ENCODE measurements around the gene TM4SF4. TPM values are rescaled to one million over a fixed set of nuclear protein-coding genes. Genes with fewer than 3 reads are reported as not detected.

TM4SF4 gene
- total RNA-seq, 1 donor from 2014 or later: not detected

DNA sequence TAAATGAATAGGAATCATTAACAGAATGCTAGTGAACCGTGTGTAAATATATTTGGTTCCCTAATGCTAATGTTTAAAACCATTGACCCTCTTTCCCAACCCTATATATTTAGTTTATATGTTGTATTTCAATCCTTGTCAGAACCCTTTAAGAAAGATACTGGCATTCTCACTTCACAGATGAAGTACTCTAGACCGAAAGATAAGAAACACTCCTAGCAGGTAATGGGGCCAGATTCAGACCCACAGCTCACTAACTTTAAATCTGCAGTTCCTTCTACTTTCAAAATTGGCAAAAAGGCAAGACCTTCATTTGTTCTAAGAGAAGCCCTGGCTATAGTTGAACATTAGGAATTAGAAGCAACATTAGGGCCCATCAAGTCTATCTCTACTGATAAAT, 42.3 kb upstream of the TM4SF4 start:
- H3K4me1 ChIP-seq: no peaks in the 10 kb centered on the region
- no peaks in the 10 kb centered on the region for H3K9me3 ChIP-seq
- intact Hi-C loops (cut with DNase I): no loop called here
- H3K27ac ChIP-seq: no peak overlapping the region
- H3K36me3 ChIP-seq: no peaks in the 10 kb centered on the region
- DNase-seq (ENCODE audit: extremely low spot score in 2 of 2): no peak
- no peak overlapping the region for H3K4me3 ChIP-seq
- H3K27me3 ChIP-seq: no peaks in the 10 kb centered on the region
- TF ChIP-seq, protein P1, sequence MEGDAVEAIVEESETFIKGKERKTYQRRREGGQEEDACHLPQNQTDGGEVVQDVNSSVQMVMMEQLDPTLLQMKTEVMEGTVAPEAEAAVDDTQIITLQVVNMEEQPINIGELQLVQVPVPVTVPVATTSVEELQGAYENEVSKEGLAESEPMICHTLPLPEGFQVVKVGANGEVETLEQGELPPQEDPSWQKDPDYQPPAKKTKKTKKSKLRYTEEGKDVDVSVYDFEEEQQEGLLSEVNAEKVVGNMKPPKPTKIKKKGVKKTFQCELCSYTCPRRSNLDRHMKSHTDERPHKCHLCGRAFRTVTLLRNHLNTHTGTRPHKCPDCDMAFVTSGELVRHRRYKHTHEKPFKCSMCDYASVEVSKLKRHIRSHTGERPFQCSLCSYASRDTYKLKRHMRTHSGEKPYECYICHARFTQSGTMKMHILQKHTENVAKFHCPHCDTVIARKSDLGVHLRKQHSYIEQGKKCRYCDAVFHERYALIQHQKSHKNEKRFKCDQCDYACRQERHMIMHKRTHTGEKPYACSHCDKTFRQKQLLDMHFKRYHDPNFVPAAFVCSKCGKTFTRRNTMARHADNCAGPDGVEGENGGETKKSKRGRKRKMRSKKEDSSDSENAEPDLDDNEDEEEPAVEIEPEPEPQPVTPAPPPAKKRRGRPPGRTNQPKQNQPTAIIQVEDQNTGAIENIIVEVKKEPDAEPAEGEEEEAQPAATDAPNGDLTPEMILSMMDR (IDR thresholded peaks at IDR 0.05): no peak
- no peak for TF ChIP-seq POLR2AphosphoS5 (IDR thresholded peaks at IDR 0.05; ENCODE audit: insufficient read depth in 1 of 2, low read depth in 1 of 2)

DNA sequence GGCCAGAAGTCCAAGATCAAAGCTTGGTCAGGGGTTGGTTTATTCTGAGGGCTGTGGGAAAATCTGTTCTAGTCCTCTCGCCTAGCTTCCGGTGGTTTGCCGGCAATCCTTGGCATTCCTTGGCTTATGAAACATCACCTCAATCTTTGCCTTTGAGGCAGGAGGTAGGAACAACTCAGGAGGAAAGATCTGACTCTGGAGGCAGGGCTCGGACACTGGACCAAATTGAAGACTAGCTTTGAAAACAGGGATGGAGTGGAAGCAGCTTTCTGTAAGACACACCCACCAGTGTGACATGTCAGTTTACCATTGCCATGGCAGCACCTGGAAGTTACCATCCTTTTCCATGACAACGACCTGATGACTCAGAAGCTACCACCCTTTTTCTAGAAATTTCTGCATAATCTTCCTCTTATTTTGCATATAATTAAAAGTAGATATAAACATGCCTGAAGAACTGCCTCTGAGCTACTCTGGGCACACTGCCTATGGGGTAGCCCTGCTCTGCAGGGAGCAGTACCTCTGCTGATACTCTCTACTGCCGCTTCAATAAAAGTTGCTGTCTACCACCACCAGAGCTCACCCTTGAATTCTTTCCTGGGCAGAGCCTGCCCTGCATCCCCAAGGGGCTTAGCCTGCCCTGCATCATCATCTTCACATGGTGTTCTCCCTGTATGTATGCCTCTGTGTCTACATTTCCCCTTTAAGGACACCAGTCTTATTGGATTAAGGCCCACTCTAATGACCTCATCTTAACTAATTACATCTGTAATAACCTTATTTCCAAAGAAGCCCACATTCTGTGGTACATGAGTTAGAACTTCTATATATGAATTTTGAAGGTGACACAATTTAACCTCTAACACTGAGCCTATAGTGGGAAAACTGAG, 38.3 kb upstream of the TM4SF4 start:
- Histone ChIP-seq H3K27me3 (no peaks in the 10 kb centered on the region), H3K27ac (no peak overlapping the region), H3K9me3 (no peaks in the 10 kb centered on the region), H3K36me3 (no peaks in the 10 kb centered on the region), H3K4me3 (no peak overlapping the region), H3K4me1 (no peaks in the 10 kb centered on the region)
- intact Hi-C loops (cut with DNase I): no loop called here
- DNase-seq (ENCODE audit: extremely low spot score in 2 of 2): no peak
- no peak for TF ChIP-seq POLR2AphosphoS5 (IDR thresholded peaks at IDR 0.05; ENCODE audit: insufficient read depth in 1 of 2, low read depth in 1 of 2)
- no peak for TF ChIP-seq POLR2A (IDR thresholded peaks at IDR 0.05)
- TF ChIP-seq, protein P1 (IDR thresholded peaks at IDR 0.05): no peak

DNA sequence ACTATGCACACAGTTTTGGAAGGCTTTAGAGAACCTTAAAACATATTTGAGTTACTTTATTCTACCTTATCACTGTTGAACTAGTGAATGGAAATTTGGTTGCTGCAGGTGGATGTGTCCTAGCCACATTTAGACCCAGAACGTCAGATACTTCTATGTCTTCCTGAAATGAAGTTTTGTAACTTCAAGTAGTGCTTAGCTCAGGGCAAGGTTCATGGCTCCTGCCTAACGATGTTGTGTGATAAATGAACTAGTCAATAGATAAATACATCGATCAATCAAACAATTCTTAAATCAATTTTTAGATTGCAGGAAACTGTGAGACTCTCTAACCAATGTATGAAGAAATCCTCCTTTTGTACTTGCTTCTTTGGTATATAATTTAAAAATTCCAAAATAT, 37.2 kb upstream of the TM4SF4 start:
- intact Hi-C loops (cut with DNase I): no loop called here
- DNase-seq (ENCODE audit: extremely low spot score in 2 of 2): no peak
- H3K4me1 ChIP-seq: no peaks in the 10 kb centered on the region
- TF ChIP-seq POLR2AphosphoS5 (IDR thresholded peaks at IDR 0.05; ENCODE audit: insufficient read depth in 1 of 2, low read depth in 1 of 2): no peak
- TF ChIP-seq, protein P1 (IDR thresholded peaks at IDR 0.05): no peak
- TF ChIP-seq POLR2A (IDR thresholded peaks at IDR 0.05): no peak
- H3K9me3 ChIP-seq: no peaks in the 10 kb centered on the region
- no peak overlapping the region for H3K27ac ChIP-seq
- H3K27me3 ChIP-seq: no peaks in the 10 kb centered on the region
- no peaks in the 10 kb centered on the region for H3K36me3 ChIP-seq
- H3K4me3 ChIP-seq: no peak overlapping the region

DNA sequence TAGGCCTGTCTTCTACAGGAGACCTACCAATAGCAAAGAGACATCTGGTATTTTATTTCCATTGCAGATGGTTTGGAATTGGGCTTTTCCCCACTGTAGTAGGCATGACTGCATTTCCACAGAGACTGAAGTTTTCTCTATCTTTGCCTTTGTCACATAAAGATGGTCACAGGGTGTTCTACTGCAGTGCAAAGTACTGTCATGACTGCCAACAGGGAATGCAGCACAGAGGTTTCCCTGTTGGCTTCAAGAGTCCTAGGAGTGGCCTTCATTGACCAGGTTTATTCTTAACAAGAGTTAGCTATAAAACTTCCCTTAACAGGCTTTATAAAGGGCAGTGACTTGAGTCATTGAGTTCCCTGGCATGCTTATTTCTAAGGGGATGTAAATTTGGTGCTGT, 36.8 kb upstream of the TM4SF4 start:
- H3K27ac ChIP-seq: no peak overlapping the region
- H3K36me3 ChIP-seq: no peaks in the 10 kb centered on the region
- no peaks in the 10 kb centered on the region for H3K4me1 ChIP-seq
- no peaks in the 10 kb centered on the region for H3K27me3 ChIP-seq
- H3K4me3 ChIP-seq: no peak overlapping the region
- H3K9me3 ChIP-seq: no peaks in the 10 kb centered on the region
- intact Hi-C loops (cut with DNase I): no loop called here
- DNase-seq (ENCODE audit: extremely low spot score in 2 of 2): no peak
- TF ChIP-seq, protein P1 (IDR thresholded peaks at IDR 0.05): no peak
- TF ChIP-seq POLR2A (IDR thresholded peaks at IDR 0.05) (no peak), POLR2AphosphoS5 (IDR thresholded peaks at IDR 0.05; ENCODE audit: insufficient read depth in 1 of 2, low read depth in 1 of 2) (no peak)

GRCh38 chr3:149438981-149439380, 35.5 kb upstream of the TM4SF4 start:
- TF ChIP-seq POLR2A (IDR thresholded peaks at IDR 0.05) (no peak), POLR2AphosphoS5 (IDR thresholded peaks at IDR 0.05; ENCODE audit: insufficient read depth in 1 of 2, low read depth in 1 of 2) (no peak)
- TF ChIP-seq, protein P1 (IDR thresholded peaks at IDR 0.05): no peak
- Histone ChIP-seq H3K9me3 (no peaks in the 10 kb centered on the region), H3K27me3 (no peaks in the 10 kb centered on the region), H3K4me1 (no peaks in the 10 kb centered on the region), H3K36me3 (no peaks in the 10 kb centered on the region), H3K4me3 (no peak overlapping the region), H3K27ac (no peak overlapping the region)
- no peak for DNase-seq (ENCODE audit: extremely low spot score in 2 of 2)
- intact Hi-C loops (cut with DNase I): no loop called here

Measured in vagina (tissue), 2 donors.